ENCODE results near the gene ZCCHC4. TPM values are rescaled to one million over a fixed set of nuclear protein-coding genes. Genes with fewer than 3 reads are reported as not detected.
A peak's percentile ranks its signal among the peaks of the same experiment; 100 is the strongest.

Gene ZCCHC4
- total RNA-seq (2014; rRNA removed; shearing (Covaris generic)) = 4.3 and 5.7 TPM in 2 replicates

GRCh38 chr4:25312496-25313200 lies at the start of gene ZCCHC4:
Gene ZCCHC4 (plus strand): TSS chr4:25312774. CDS start chr4:25312810, 36 bp downstream.
- DNase-seq (ENCODE audit: low spot score) = peak; percentile 93

GRCh38 chr4:25271866-25272265 lies 40.7 kb upstream of the ZCCHC4 start:
- no peak for DNase-seq (ENCODE audit: low spot score)

GRCh38 chr4:25280210-25280609 lies 32.4 kb upstream of the ZCCHC4 start:
- no peak for DNase-seq (ENCODE audit: low spot score)

GRCh38 chr4:25283948-25284347 lies 28.6 kb upstream of the ZCCHC4 start:
- peak; percentile 19 for DNase-seq (ENCODE audit: low spot score)

GRCh38 chr4:25284466-25284865 lies 28.1 kb upstream of the ZCCHC4 start:
- DNase-seq (ENCODE audit: low spot score) = no peak

GRCh38 chr4:25290490-25291067 lies 22.0 kb upstream of the ZCCHC4 start:
- no peak for DNase-seq (ENCODE audit: low spot score)

- DNase-seq (ENCODE audit: low spot score) = no peak
Measured at GRCh38 chr4:25291158-25291733, 21.3 kb upstream of the ZCCHC4 start.

GRCh38 chr4:25297528-25298242 lies 14.9 kb upstream of the ZCCHC4 start:
- DNase-seq (ENCODE audit: low spot score) = no peak

- DNase-seq (ENCODE audit: low spot score) = peak; percentile 95
Measured at GRCh38 chr4:25299476-25300203, 12.9 kb upstream of the ZCCHC4 start.

GRCh38 chr4:25301471-25301870 lies 11.1 kb upstream of the ZCCHC4 start:
- DNase-seq (ENCODE audit: low spot score) = no peak

GRCh38 chr4:25302626-25303025 lies 9.9 kb upstream of the ZCCHC4 start:
- no peak for DNase-seq (ENCODE audit: low spot score)

GRCh38 chr4:25303578-25303977 lies 9.0 kb upstream of the ZCCHC4 start:
- no peak for DNase-seq (ENCODE audit: low spot score)

- no peak for DNase-seq (ENCODE audit: low spot score)
Measured at GRCh38 chr4:25306518-25307057, 6.0 kb upstream of the ZCCHC4 start.

GRCh38 chr4:25307596-25307995 lies 5.0 kb upstream of the ZCCHC4 start:
- no peak for DNase-seq (ENCODE audit: low spot score)

- DNase-seq (ENCODE audit: low spot score) = no peak
Measured at GRCh38 chr4:25308306-25308705, 4.3 kb upstream of the ZCCHC4 start.

- no peak for DNase-seq (ENCODE audit: low spot score)
Measured at GRCh38 chr4:25308761-25309160, 3.8 kb upstream of the ZCCHC4 start.

GRCh38 chr4:25310066-25310802 lies 2.3 kb upstream of the ZCCHC4 start:
- DNase-seq (ENCODE audit: low spot score) = peak; percentile 8

- DNase-seq (ENCODE audit: low spot score) = no peak
Measured at GRCh38 chr4:25310803-25311166, 1.8 kb upstream of the ZCCHC4 start.

GRCh38 chr4:25313201-25313895 lies 774 bp downstream of the ZCCHC4 start:
- no peak for DNase-seq (ENCODE audit: low spot score)

- no peak for DNase-seq (ENCODE audit: low spot score)
Measured at GRCh38 chr4:25320336-25320735, 7.8 kb downstream of the ZCCHC4 start.
